ENCODE measurements around the gene SULT1C4.
"Not testable (repeated sequence)": the region's sequence is repeated elsewhere in the genome, so short reads cannot be mapped to it uniquely, and the experiment has no call there.

Gene SULT1C4

DNA sequence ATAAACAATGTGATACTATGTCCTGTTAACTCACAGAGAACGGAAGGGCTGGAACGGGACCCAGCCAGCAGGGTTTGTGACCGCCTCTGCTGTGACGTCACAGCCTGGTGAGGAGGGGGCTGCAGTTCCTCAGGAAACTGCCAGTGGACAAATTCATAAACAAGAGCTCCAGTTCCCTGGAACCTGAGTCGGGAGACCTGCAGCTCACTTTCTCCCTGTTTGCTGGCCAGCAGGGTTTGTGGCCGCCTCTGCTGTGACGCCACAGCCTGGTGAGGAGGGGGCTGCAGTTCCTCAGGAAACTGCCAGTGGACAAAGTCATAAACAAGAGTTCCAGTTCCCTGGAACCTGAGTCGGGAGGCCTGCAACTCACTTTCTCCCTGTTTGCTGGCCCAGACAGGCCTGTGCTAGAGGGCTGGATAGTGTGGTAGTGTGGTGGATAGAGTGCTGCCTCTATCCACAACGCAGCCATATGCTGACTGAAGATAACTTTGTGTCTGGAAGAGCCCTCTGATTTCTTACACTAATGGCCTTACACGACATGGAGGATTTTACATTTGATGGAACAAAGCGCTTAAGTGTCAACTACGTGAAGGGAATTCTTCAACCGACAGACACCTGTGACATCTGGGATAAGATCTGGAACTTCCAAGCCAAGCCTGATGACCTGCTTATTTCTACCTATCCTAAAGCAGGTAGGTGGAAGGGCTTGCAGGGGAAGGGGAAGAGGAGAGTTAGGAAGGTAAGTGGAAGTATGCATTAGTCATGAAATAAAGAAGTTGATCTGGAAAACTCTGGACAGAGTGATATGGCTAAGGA is at the start of gene SULT1C4:
Gene SULT1C4 (plus strand): TSS at position 140 of the 816 bp plus-strand sequence. CDS start 384 bp downstream, at position 524.
- peak; percentile 51 for DNase-seq (ENCODE audit: low spot score)

DNA sequence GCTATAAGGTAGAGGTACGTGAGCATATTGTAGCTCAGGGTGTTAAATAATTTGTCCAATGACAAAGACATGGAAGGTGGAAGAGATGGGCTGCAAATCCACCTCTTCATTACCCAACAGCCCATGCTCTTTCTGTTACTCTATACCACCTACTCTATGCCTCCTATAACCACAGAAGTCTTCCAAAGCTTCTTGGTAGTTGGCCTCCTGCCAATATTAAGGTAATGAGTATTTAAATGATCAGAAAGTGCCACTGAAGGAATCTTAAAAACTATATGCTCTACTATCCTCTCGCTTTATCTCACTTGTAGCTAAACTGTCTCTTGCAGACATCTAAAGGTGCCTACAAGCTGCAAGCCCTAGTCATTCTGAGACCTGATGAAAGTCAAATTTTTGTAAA is 48.0 kb upstream of the SULT1C4 start:
- no peak for DNase-seq (ENCODE audit: low spot score)

GRCh38 chr2:108330979-108331378 is 46.8 kb upstream of the SULT1C4 start:
- no peak for DNase-seq (ENCODE audit: low spot score)

DNA sequence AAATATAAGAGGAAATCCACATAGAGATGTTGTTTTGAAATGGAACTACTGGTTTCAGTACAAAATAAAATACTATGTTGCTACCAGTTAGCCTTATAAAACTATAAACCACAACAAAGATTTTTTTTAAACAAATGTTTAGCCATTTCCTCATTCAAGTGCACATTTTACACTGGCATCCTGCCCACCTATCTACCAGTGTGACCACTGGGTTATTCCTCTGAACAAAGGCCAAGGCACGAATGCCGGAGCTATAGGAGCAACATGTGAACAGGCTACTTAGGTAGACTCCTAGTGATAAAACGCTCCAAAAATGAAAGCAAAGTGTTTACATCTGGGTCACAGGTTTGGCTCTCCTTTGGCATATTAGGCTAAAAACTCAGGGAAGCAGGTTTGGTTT is 31.8 kb upstream of the SULT1C4 start:
- DNase-seq (ENCODE audit: low spot score) = no peak

DNA sequence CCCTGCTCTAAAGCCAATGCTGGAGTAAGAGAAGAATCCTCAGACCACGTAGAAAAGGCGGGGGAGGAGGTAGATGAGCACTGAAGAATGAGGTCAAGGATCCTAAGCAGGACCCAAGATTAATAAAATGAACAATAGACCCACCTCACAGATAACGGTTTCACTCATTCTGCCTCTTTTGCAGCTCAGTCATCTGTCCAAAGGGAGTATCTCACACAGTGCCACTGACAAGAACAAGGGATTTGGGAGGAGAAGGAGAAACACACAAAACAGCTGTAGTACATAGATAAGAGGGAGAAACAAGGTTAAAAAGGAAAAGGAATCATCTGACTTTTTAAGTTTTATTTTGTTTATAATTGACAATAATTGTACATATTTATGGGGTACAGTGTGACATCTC is 30.9 kb upstream of the SULT1C4 start:
- DNase-seq (ENCODE audit: low spot score) = no peak

DNA sequence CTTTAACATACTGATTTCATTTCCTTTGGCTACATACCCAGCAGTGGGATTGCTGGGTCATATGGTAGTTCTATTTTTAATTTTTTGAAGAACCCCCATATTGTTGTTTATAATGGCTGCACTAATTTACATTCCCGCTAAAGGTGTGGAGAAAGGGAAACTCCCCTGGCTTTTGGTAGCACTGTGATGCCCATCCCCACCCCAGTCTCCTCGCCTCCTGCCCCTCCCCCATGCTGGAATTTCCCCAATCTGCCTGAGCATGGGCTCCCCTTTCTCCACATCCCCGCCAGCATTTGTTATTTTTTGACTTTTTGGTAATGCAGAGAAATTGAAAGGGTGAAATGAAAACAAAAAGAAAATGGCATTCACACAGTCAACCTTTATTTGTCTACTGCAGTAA is 30.0 kb upstream of the SULT1C4 start:
- no peak for DNase-seq (ENCODE audit: low spot score)

- no peak for DNase-seq (ENCODE audit: low spot score)
Measured at GRCh38 chr2:108348816-108349570, 28.8 kb upstream of the SULT1C4 start.

DNA sequence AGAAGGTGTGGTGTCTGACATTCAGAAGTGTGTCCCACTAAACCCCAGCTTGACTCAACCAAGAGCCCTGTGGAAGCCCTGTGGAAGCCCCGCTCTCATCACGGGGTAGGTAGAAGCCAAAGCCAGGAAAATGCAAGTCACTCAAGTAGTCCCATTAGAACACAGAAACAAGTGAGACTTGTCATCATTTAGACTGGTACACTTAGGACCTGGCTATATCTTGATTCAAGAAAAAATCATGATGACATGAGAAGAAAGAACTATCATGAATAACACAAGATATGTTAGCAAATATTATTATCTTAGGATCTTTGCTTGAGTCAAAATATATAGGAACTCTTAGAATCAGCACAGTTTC is 28.2 kb upstream of the SULT1C4 start:
- DNase-seq (ENCODE audit: low spot score) = no peak

DNA sequence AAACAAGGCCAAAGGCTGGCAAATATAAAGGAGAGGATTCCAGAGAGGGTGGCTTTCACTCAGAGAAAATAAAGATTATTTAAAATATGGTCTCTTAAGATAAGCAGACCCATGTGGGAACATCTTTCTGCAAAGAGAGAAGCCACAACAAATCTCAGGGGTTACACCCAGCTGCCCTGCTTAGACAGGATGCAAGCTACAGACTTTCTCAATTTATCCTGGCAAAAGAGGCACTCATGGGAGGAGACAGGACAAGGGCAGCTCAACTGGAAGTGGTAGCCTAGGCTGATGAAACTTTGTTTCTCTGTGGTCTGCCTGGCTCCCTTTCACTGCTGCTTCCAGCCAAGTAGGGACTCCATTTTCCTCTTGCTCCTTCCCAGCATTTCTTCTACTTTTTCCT is 25.9 kb upstream of the SULT1C4 start:
- no peak for DNase-seq (ENCODE audit: low spot score)

- DNase-seq (ENCODE audit: low spot score) = no peak
Measured at GRCh38 chr2:108354136-108354535, 23.6 kb upstream of the SULT1C4 start.

GRCh38 chr2:108355906-108356734 is 21.6 kb upstream of the SULT1C4 start:
- no peak for DNase-seq (ENCODE audit: low spot score)

DNA sequence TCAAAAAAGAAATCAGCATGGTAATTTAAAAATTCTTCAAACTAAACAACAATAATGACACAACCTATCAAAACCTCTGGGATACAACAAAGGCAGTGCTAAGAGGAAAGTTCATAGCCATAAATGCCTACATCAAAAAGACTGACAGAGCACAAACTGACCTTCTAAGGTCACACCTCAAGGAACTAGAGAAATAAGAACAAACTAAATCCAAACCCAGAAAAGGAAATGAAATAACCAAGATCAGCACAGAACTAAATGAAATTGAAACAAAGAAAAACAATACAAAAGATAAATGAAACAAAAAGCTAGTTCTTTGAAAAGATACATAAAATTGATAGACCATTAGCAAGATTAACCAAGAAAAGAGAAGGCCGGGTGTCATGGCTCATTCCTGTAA is 18.4 kb upstream of the SULT1C4 start:
- not testable (repeated sequence) for DNase-seq (ENCODE audit: low spot score)

GRCh38 chr2:108360776-108361468 is 16.8 kb upstream of the SULT1C4 start:
- no peak for DNase-seq (ENCODE audit: low spot score)

DNA sequence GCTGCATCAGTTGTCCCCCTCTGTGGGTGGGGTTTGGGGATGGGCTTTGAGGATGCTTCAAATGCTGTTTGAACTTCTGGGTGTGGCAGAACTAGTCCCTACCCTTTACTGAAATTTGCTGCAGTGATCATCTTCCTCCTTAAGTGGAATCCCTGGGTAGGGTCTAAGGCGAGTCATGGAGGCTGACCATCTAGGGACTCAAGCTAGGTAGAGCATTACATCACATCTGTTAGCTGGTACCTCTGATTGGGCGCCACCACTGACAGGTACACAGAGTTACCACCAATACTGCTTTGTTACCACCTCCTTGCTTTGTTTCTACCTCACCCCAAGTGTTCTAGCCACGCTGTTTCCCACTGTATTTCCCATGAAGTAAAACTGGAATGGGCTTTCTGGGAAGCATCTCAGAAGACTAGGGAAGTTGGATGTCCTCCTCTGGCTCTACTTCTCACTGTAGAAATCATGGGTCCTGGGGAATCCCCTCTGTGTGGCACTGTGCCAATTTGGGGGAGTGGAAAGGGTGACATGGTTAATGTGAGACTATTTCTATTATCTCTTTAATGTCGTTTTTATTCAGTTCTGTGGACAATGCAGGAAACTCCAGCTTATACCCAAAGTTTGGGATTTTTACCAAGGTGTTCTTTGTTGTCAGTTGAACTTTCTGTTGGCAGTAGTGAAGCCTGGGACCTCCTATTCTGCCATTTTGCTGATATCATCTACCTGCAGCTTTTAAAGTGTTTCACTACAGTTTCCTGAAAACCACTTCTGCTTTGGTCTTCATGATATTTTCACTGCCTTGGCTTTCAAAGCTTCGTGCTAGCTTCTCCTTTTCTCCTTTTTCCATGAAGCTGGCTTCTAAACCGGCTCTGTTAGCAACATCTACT is 14.5 kb upstream of the SULT1C4 start:
- no peak for DNase-seq (ENCODE audit: low spot score)

DNA sequence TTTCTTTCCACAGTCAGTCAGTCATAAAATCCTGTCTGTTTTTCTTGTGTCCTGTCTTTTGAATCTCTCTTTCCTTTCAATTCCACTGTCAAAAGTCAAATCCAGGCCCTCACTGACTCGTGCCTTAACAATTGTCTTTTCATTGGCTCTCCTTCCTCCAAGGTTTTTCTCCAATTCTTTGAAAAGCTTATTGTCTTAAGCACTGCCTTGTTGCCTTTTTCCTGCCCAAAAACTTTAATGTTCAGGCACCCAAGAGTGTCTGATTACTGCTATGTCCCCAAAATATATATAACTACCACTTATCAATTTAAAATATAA is 13.9 kb upstream of the SULT1C4 start:
- DNase-seq (ENCODE audit: low spot score) = no peak

DNA sequence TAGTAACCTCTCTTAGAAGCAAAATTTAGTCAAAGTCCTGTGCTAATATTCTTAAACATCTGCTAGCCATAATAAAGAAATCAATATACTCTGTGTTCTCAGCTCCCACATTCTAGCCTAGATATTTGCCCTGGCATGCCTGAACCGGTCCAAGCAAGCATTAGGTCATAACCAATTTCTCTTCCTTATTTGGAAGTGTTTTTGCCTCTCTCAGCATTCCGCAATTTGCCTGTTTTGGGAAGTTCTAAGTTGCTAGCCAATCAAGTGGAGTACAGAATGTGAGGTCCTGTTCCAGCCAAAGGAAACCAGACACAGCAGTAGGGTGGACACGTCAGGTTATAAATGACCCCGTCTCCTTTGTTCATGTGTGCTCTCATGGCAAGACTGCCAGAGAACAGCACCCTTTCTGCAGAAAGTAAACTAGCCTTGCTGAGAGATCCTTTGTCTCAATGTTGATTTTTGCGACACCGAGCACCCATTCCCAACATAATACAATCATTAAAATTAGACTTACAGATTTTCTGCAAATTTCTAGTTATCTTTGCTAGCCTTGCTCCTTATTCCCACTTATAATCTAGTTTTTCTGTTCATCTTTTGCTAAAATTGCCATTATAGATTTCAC is 13.0 kb upstream of the SULT1C4 start:
- DNase-seq (ENCODE audit: low spot score) = no peak

GRCh38 chr2:108365656-108366055 is 12.1 kb upstream of the SULT1C4 start:
- no peak for DNase-seq (ENCODE audit: low spot score)

DNA sequence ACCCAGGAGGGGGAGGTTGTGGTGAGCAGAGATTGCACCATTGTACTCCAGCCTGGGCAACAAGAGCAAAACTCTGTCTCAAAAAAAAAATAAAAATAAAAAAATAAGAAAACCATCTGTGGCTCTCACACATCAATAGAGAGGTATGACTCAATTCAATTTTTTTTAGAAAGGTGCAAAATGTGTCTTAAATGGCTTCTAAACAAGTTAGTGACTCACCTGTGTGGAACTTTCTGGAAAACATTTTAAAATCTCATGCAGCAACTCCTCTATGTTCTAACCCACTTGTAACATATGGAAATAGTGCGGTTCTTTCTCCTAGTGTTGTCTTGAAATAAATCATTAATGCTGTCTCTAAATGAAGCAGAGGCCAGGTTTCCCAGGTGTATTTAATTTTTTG is 10.7 kb upstream of the SULT1C4 start:
- no peak for DNase-seq (ENCODE audit: low spot score)

DNA sequence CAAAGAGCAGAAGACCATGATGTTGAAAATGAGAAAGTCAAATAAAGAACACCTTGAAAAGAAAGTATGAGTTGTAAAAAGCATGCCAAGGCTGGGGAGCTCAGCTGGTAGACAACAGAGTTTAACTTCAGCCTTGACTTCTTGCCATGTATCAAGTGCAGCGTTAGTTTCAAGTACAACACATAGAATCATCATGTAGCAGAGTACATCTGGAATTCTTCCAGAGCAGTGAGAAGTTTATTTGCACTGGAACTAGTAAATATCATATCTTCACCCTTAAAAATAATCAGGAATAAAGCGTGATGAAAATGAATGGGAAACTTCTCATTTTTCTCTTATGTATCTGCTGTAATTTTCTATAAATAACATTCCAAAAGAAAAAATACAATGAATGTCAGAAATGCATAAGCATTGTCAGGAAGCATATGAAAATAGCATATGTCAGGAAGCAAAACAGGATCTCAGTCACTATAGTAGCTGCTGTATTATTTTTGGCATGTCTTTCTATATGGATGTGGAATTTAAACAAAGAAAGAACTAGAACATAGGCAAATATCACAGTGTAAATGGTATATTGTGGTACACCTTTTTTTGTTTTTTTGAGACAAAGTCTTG is 10.1 kb upstream of the SULT1C4 start:
- DNase-seq (ENCODE audit: low spot score) = no peak

DNA sequence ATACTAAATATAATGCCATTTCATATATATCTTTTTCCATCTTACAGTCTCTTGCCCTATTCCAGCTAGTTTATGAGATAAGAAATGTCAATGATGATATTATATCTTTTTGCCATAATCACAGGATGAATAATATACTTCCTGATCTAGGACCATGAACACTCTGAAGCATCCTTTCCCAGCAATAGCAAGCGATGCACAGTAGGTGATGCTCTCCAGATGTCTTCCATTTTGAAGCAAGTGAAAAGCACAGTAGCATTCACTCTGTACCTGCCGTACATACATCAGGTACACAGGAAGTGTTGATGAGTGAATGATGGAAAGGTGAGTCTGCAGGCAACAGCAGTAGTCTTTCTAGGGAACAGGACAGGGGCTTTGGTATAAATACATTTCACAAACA is 8.6 kb upstream of the SULT1C4 start:
- no peak for DNase-seq (ENCODE audit: low spot score)

Measured in iPS-NIHi11 (cell line).